Left colon (tissue), 2 donors: ENCODE data around the gene TRPM6. TPM values are rescaled to one million over a fixed set of nuclear protein-coding genes. Genes with fewer than 3 reads are reported as not detected.

Source experiments
- ATAC-seq: fragments of 200-7000 bp; cut with Tn5 transposase; one replicate; pipeline ENCODE4 v1.9.1; 2020; ENCODE audit warnings: mild to moderate bottlenecking, moderate library complexity
- DNase-seq, 2 donors: peaks; one replicate each; pipeline ENCODE4 v3.0.0-alpha.2; 2020
- intact Hi-C, 2 donors: fragments of 100-400 bp; cut with DNase I in 1 of 2; cut with micrococcal nuclease in 1 of 2; formaldehyde crosslinking; loops; one replicate each; pipeline versions ENCODE4 v1.11.2 to v1.14.0; 2022; cut with DNase I, micrococcal nuclease
- total RNA-seq, 2 donors: library from RNA; stranded (reverse); fragmentation: NEBNext Ultra II Directional; extraction: Animal tissue kit (Norgen Biotek cat#: 25700); gene quantifications; one replicate each; pipeline ENCODE4 v1.2.1, GENCODE V29; 2021
- donor health status: DM: no; HTN: no; CAD: no.
- donor health status: DM: yes; HTN: yes; CAD: no.

The TRPM6 gene
- total RNA-seq, 2 donors from 2014 or later, result 48.0 to 88.4 TPM

- ATAC-seq (peak; percentile 33), DNase-seq (no peak)
- intact Hi-C loops, result no loop called here
Measured at GRCh38 chr9:74742792-74743730, 144.7 kb downstream of the TRPM6 start.

- intact Hi-C loops, result no loop called here
- DNase-seq, result no peak
- ATAC-seq, result no peak
Measured at GRCh38 chr9:74742191-74742790, 145.4 kb downstream of the TRPM6 start.

GRCh38 chr9:74736646-74737045 lies 151.1 kb downstream of the TRPM6 start:
- intact Hi-C loops, result no loop called here
- DNase-seq, result no peak
- no peak for ATAC-seq

- DNase-seq (no peak), ATAC-seq (no peak)
- intact Hi-C loops, result no loop called here
Measured at GRCh38 chr9:74735761-74736160, 152.0 kb downstream of the TRPM6 start.

- intact Hi-C loops, result no loop called here
- no peak for DNase-seq
- ATAC-seq, result no peak
Measured at GRCh38 chr9:74729136-74729695, 158.5 kb downstream of the TRPM6 start.

GRCh38 chr9:74728176-74728575 lies 159.5 kb downstream of the TRPM6 start:
- DNase-seq (no peak), ATAC-seq (no peak)
- intact Hi-C loops, result no loop called here

GRCh38 chr9:74726581-74726980 lies 161.1 kb downstream of the TRPM6 start:
- no peak for DNase-seq
- intact Hi-C loops, result no loop called here

GRCh38 chr9:74724317-74724716 lies 163.4 kb downstream of the TRPM6 start:
- intact Hi-C loops, result no loop called here
- ATAC-seq (peak; percentile 79), DNase-seq (no peak)

More at GRCh38 chr9:74726581-74726980, 161.1 kb downstream of the TRPM6 start:
- no peak for ATAC-seq

GRCh38 chr9:74721696-74722660 lies 165.7 kb downstream of the TRPM6 start:
- ATAC-seq, result no peak
- no peak for DNase-seq
- intact Hi-C loops, result no loop called here

GRCh38 chr9:74719306-74719705 lies 168.4 kb downstream of the TRPM6 start:
- no peak for ATAC-seq
- DNase-seq, result no peak
- intact Hi-C loops, result loop anchor here in 1 of 2 donors (5.0 kb wide), 1 partner anchor 52 kb away; no protein-coding TSS in a partner anchor

- DNase-seq, result no peak
- ATAC-seq, result no peak
- intact Hi-C loops, result loop anchor here in 1 of 2 donors (5.0 kb wide), 1 partner anchor 51 kb away; no protein-coding TSS in a partner anchor
Measured at GRCh38 chr9:74718709-74719108, 169.0 kb downstream of the TRPM6 start.

- intact Hi-C loops, result no loop called here
- no peak for DNase-seq
- no peak for ATAC-seq
Measured at GRCh38 chr9:74711341-74711740, 176.4 kb downstream of the TRPM6 start.

- intact Hi-C loops, result no loop called here
- DNase-seq (no peak), ATAC-seq (no peak)
Measured at GRCh38 chr9:74697535-74697934, 190.2 kb downstream of the TRPM6 start.

- no peak for ATAC-seq
- no peak for DNase-seq
- intact Hi-C loops, result no loop called here
Measured at GRCh38 chr9:74696520-74696919, 191.2 kb downstream of the TRPM6 start.

GRCh38 chr9:74691058-74691457 lies 196.7 kb downstream of the TRPM6 start:
- DNase-seq (no peak), ATAC-seq (no peak)
- intact Hi-C loops, result no loop called here

GRCh38 chr9:74683322-74683721 lies 204.4 kb downstream of the TRPM6 start:
- DNase-seq, result no peak
- ATAC-seq, result no peak
- intact Hi-C loops, result no loop called here

- ATAC-seq, result no peak
- intact Hi-C loops, result no loop called here
- DNase-seq, result no peak
Measured at GRCh38 chr9:74681906-74682305, 205.8 kb downstream of the TRPM6 start.

GRCh38 chr9:74674077-74674476 lies 213.6 kb downstream of the TRPM6 start:
- no peak for ATAC-seq
- DNase-seq, result no peak
- intact Hi-C loops, result no loop called here
